Dendritic cell treated with granulocyte-macrophage colony-stimulating factor and Interleukin-4, amounts not matched to agents 40 ng/mL and 50 ng/mL, for 4 days (primary cell): ENCODE results near the gene FERD3L.

ENCODE experiments used
- H3K27ac Mint-ChIP-seq: one replicate; pipeline ENCODE4 v1.8.0; 2022; ENCODE audit warnings: mild to moderate bottlenecking, mixed read lengths
- H3K27me3 Mint-ChIP-seq: one replicate; pipeline ENCODE4 v1.8.0; 2022; ENCODE audit warnings: mild to moderate bottlenecking, mixed read lengths
- H3K36me3 Mint-ChIP-seq: one replicate; pipeline ENCODE4 v1.8.0; 2022; ENCODE audit warnings: low read depth, mixed read lengths
- H3K4me1 Mint-ChIP-seq: one replicate; pipeline ENCODE4 v1.8.0; 2022; ENCODE audit warnings: low read depth, mixed read lengths
- H3K4me3 Mint-ChIP-seq: one replicate; pipeline ENCODE4 v1.8.0; 2022; ENCODE audit warnings: mild to moderate bottlenecking, moderate library complexity, mixed read lengths
- H3K9me3 Mint-ChIP-seq: one replicate; pipeline ENCODE4 v1.8.0; 2022; ENCODE audit warnings: mixed read lengths
- intact Hi-C: fragments of 100-400 bp; cut with micrococcal nuclease; formaldehyde crosslinking; loops from one replicate; pipeline ENCODE4 v1.15.0; 2022

The FERD3L gene

DNA sequence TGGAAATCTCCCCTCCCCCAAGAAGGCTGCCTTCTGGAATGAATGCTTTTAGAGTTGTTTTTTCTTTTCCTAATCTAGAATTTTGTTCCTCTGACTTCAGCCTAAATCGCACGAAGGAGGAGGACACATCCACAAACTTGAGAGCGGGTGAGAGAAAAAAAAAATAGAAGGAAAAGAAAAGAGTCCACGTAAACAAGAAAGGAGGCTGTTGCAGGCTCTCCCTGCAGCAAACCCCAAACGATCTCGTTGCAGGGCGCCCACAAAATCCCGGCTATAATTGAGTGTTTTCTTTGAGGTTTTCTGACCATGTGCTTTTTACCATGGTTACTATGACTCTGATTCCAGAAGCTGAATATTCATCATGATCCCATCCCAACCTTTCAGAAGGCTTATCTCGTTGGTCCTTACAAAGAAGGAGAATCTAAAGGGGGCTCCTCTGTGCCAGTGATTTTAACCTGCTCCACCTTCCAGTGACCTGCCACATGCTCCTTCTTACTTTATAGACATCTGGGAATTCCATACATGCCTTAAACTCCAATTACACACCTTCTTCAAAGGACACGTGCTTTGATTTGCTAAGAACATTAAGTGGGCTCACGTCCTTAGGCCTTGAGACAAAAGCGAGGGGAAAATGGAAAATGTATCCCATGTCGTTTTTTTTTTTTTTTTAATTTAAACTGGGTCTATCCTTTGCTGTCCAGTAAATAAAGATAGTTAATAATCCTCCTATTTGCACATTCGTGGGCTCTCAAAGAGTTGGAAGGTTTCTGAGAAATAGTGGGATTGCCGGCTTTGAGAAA, 33.5 kb downstream of the FERD3L start:
- no peak overlapping the region for H3K4me3 Mint-ChIP-seq
- intact Hi-C loops = no loop called here
- H3K27me3 Mint-ChIP-seq = peaks cover 91% of the 10 kb centered on the region
- no peak overlapping the region for H3K27ac Mint-ChIP-seq
- no peaks in the 10 kb centered on the region for H3K9me3 Mint-ChIP-seq
- peaks cover 53% of the 10 kb centered on the region for H3K4me1 Mint-ChIP-seq
- no peaks in the 10 kb centered on the region for H3K36me3 Mint-ChIP-seq

DNA sequence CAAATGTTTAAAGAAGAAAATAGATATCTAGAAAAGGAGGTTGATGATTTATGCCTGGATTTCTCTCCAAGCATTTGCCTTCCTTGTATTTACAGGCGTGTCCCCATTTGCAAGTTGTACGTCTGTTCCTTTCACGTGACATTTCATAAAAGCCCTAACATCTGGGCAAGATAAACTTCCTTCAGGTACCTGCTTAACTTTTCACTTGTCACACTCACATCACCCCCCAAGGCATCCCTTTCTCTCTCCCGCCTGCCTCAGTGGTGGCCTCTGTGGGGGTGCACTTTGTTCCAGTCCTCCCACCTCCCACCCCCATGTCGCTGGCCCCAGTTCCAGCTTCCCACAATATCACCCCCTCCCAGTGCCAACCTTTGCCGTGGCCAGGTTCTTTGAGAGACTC, 34.4 kb downstream of the FERD3L start:
- intact Hi-C loops = no loop called here
- H3K4me3 Mint-ChIP-seq = no peak overlapping the region

DNA sequence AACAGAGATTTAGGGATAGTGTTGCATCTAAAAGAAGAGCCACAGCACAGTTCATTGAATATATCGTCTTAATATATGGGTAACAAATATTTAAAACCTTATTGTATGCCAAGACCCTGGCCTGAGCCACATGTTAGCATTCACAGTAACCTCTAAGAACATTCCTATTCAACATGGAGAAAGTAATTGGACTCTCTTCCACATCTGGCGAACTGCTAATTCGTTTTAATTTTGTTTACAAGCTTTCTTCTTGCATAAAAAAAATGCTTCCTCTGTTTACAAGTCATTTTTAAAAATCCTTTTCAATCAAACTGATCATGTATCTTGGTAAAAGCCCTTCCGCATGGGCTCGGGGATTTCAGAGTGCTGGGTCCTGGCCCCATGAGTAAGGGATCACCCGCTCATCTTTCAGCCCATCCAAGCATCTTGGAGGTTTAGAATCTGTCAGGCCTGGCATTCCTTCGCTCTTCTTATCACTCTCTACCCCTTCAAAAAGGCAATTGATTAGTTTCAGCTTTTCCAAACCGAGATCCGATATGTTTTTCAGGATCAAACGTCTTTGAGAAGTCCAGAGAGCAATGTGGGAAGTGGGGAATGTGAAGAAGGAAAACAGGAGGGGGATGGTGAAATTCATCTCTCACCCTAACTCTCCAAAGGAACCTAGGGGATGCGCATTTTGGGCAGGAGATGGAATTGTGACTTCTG, 35.0 kb downstream of the FERD3L start:
- Mint-ChIP-seq H3K27ac (no peak overlapping the region), H3K27me3 (peaks cover 93% of the 10 kb centered on the region), H3K36me3 (no peaks in the 10 kb centered on the region), H3K9me3 (no peaks in the 10 kb centered on the region), H3K4me3 (no peak overlapping the region), H3K4me1 (peaks cover 43% of the 10 kb centered on the region)
- intact Hi-C loops = no loop called here

More for the DNA sequence above, 34.4 kb downstream of the FERD3L start:
- H3K27ac Mint-ChIP-seq = no peak overlapping the region
- H3K36me3 Mint-ChIP-seq = no peaks in the 10 kb centered on the region
- no peaks in the 10 kb centered on the region for H3K9me3 Mint-ChIP-seq
- peaks cover 44% of the 10 kb centered on the region for H3K4me1 Mint-ChIP-seq
- peaks cover 91% of the 10 kb centered on the region for H3K27me3 Mint-ChIP-seq

DNA sequence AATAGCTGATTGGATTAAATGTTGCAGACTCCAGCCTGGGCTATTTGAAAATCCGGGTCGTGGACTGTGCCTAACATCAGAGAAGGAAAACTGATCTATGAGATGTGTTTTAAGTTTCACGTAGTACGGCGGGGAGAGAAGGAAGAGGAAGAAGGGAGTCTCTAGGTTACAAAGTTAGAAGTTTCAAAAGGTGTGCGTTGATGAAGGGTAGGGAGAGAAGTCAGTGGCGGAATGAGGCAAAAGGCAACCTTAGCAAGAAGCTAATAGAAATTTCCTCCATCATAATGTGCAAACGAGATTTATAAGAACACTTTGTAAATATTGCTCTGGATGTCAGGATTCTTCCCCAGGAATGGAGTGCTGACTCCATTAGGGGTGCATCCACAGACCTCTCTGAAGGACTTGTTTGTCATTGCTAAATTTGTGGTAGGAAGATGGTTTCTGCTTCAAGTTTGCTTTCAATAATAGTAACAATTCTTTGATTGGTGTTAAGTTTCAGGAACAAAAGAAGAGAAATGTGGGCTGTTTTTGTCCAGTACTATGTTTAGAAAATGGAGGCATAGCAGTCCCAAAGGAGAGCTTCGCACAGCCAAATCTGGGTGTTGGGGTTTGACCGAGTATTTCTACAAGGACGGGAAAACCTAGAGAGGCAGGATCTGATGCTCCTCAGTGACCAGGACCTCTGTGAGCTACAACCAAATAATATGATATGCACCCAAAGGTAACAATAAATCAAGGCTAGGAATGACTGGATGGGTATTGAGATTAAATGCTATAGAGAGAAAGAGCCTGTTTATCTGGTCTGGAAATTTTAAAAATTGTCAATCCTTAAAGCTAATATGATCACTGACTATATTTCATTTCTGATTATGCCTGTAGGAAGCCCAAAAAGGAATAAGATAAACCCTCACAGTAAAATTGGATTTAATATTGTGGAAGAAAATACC, 35.9 kb downstream of the FERD3L start:
- H3K4me1 Mint-ChIP-seq = peaks cover 43% of the 10 kb centered on the region
- no peak overlapping the region for H3K4me3 Mint-ChIP-seq
- peaks cover 95% of the 10 kb centered on the region for H3K27me3 Mint-ChIP-seq
- no peak overlapping the region for H3K27ac Mint-ChIP-seq
- H3K36me3 Mint-ChIP-seq = no peaks in the 10 kb centered on the region
- no peaks in the 10 kb centered on the region for H3K9me3 Mint-ChIP-seq
- intact Hi-C loops = loop anchor here (10.0 kb wide), 1 partner anchor 764 kb away; no protein-coding TSS in a partner anchor

DNA sequence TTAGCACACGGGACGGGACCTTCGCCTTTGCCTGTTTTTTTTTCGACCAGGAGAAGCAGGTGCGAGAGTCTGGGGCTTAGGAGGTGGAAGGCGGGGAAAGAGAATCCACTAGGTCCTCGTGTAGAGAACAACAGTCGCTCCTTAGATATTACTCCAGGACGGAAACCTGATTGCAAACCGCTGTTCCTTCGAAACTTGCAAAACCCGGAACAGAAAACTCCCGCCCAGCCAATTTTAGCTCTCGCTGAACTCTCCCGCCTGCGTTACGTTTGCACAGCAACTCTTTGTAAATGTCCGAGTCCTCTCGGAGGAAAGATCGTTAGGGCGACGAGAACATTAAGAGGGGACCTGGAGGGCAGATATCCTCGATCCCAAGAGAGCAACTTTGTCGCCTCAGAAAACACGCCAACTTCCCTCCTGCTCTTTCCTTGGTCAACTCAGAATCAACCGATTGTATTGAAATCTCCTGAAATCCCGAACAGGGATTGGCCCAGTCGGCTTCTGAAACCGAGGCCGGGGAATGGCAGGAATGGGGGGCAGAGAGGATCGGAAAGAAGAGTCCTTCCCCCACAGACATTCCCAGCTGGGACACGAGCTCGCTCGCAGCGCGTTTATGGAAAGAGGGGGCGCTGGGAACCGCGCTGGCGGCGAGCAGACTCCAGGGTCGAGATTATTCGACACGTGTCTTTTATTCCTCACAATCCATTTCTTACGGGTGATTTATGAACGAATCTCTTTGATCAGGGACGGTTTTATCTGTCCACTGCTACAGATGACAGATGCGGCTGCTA, 37.7 kb downstream of the FERD3L start:
- Mint-ChIP-seq H3K9me3 (no peaks in the 10 kb centered on the region), H3K27me3 (peaks cover 95% of the 10 kb centered on the region), H3K27ac (no peak overlapping the region), H3K36me3 (no peaks in the 10 kb centered on the region), H3K4me1 (peaks cover 43% of the 10 kb centered on the region), H3K4me3 (peak overlapping the region; percentile 75)
- intact Hi-C loops = loop anchor here (10.0 kb wide), 1 partner anchor 763 kb away; no protein-coding TSS in a partner anchor

DNA sequence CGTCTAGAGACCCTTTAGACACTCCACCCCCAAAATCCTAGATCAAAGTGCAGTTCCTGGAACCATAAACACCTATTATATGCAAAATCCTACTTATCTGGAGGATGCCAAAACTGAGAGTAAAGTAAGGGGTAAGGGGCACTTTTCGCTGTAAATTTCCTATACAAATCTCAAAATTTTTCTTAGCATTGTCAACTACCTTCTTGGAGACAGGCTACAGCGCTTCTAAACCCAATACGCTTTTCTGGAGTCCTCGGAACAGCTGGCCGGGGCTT, 38.2 kb downstream of the FERD3L start:
- Mint-ChIP-seq H3K27ac (no peak overlapping the region), H3K36me3 (no peaks in the 10 kb centered on the region), H3K4me1 (peaks cover 40% of the 10 kb centered on the region), H3K4me3 (peak overlapping the region; percentile 44), H3K9me3 (no peaks in the 10 kb centered on the region), H3K27me3 (peaks cover 91% of the 10 kb centered on the region)
- intact Hi-C loops = loop anchor here (10.0 kb wide), 1 partner anchor 762 kb away; no protein-coding TSS in a partner anchor

DNA sequence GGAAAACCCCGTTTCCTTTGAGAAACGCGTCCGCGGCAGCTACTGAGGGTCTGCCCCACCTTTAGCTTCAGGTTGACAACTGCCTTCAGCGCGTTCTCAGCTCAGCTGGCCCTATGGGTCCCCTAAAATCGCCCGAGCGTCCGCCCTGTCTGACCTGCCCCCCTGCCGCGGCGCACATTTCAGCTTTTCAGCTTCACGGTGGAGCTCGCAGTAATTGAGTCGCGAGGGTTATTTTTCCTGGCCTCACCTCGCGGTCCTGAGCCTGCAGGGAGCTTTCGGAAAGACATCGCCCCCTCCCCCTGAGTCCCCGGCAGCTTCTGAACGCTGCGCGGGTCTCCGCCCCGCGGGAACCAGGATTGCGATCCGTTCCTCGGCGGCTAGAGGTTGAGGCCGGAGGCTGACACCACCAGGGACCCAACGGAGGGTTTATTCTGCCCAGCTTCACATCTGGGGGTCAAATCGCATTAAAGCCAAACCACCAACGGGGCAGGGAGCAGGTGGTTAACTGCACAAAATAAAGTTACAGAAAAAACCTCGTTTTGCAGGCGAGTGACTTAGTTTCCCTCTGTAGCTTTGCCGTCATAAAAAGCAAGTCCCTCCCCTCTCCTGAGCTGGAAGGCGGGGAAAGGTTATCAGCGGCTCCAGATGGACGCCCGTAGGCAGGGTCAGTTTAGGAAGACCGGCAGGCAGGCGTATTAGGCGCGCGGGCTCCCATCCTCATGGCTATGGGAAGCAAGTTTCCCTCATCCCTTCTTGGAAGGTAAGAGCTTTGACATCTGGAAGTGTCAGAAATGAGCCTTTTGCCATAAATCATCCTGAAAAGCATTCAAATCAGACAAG, 38.8 kb downstream of the FERD3L start:
- H3K4me1 Mint-ChIP-seq = peaks cover 35% of the 10 kb centered on the region
- H3K9me3 Mint-ChIP-seq = no peaks in the 10 kb centered on the region
- no peaks in the 10 kb centered on the region for H3K36me3 Mint-ChIP-seq
- intact Hi-C loops = loop anchor here (10.0 kb wide), 1 partner anchor 762 kb away; no protein-coding TSS in a partner anchor
- H3K4me3 Mint-ChIP-seq = no peak overlapping the region
- no peak overlapping the region for H3K27ac Mint-ChIP-seq
- peaks cover 90% of the 10 kb centered on the region for H3K27me3 Mint-ChIP-seq

DNA sequence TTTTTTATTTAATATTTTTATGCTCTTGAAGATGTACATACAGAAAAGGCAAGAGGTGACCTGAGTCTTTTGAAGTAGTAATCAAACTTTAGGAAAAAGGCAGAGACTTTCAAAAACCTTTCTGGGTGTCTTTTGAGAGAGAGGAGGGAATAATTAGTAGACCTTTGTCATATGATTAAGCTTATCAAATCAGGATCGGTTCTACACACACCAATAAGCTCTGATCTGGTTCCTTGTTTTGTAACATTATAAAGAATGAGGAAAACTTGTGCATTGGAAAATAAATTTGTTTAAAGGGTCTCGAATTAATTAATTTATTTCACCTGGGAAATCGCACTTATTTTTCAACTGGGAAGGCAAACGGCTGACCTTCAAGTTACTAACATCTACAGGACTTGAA, 39.7 kb downstream of the FERD3L start:
- no peaks in the 10 kb centered on the region for H3K9me3 Mint-ChIP-seq
- H3K4me1 Mint-ChIP-seq = peaks cover 27% of the 10 kb centered on the region
- H3K27ac Mint-ChIP-seq = no peak overlapping the region
- intact Hi-C loops = loop anchor here (10.0 kb wide), 1 partner anchor 761 kb away; no protein-coding TSS in a partner anchor
- H3K27me3 Mint-ChIP-seq = peaks cover 90% of the 10 kb centered on the region
- no peaks in the 10 kb centered on the region for H3K36me3 Mint-ChIP-seq
- no peak overlapping the region for H3K4me3 Mint-ChIP-seq

DNA sequence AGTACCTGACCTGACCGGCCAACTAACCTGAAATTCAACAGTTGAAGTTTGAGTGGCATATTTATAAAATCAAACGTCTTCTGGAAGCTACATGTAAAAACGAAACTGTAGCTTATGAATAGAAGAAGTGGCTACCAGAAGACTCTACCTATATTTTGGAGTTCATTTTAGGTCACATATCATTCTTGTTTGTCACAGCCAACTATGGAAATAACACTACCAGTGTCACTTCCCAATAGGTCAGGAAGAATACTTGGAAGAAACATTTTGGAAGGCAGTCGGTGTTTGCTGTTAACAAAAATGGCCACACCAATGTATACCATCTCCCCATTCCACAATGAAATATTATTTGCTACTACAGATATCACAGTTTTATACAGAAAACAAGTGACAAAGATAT, 40.4 kb downstream of the FERD3L start:
- Mint-ChIP-seq H3K27ac (no peak overlapping the region), H3K36me3 (no peaks in the 10 kb centered on the region), H3K4me1 (peaks cover 23% of the 10 kb centered on the region), H3K9me3 (no peaks in the 10 kb centered on the region), H3K4me3 (no peak overlapping the region), H3K27me3 (peaks cover 87% of the 10 kb centered on the region)
- intact Hi-C loops = loop anchor here (10.0 kb wide), 1 partner anchor 760 kb away; no protein-coding TSS in a partner anchor

DNA sequence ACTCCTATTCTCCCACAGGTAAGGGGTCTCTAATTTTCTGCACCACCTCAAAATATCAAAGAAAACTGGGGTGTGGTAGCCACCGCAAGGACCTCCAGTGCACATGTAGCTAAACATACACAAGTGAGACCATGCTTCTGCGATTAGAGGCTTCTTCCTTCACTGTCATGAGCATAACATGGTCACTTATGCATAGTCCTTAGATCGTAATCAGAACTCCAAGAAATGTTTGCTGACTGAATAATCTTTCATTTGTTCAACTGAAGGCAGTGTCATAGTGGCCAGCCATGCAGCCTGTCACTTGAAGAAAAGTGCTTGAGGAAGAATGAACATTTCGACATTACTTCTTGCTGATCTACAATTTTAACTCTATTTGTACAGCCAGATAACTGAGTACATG, 42.3 kb downstream of the FERD3L start:
- Mint-ChIP-seq H3K4me3 (no peak overlapping the region), H3K27ac (no peak overlapping the region), H3K4me1 (peaks cover 10% of the 10 kb centered on the region), H3K27me3 (peaks cover 75% of the 10 kb centered on the region), H3K9me3 (no peaks in the 10 kb centered on the region), H3K36me3 (no peaks in the 10 kb centered on the region)
- intact Hi-C loops = loop anchor here (10.0 kb wide), 1 partner anchor 758 kb away; no protein-coding TSS in a partner anchor

DNA sequence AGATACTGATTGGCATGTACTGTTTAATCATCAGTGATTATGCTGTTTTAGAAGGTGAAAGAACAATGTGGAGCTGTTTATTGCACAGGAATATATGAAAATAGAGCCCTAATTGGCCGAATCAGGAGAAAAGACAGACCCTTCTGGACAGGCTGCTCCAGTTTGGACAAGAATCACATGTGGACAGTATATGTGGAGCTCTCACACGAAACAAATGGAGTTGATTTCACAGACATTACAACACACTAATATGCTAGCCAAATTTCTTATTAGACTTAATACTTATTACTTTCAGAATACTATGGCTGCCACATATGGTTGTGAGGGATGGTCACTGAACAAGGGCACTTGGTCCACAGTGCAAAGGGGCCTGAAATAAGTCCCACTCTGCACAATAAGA, 43.3 kb downstream of the FERD3L start:
- Mint-ChIP-seq H3K27ac (no peak overlapping the region), H3K27me3 (peaks cover 69% of the 10 kb centered on the region), H3K36me3 (no peaks in the 10 kb centered on the region), H3K9me3 (no peaks in the 10 kb centered on the region), H3K4me1 (peaks cover under 1% of the 10 kb centered on the region), H3K4me3 (no peak overlapping the region)
- intact Hi-C loops = loop anchor here (10.0 kb wide), 1 partner anchor 757 kb away; no protein-coding TSS in a partner anchor

DNA sequence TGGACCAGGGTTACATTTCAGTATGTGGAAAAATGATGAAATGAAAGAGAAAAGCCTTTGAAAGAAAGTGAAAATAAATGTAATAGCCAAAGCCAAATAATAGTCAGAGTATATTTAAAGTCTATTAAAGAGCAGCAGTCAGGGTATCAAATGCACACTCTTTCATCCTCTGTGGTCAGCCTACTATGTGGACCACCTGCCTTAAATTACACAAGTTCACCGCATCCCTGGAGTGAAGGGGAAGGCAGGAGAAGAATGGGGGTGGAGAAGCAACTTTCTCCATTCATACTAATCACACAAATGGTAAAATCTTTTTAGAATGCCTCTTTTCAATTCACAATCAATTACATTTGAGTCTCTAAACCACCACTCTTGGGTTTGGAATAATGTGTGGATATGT, 43.7 kb downstream of the FERD3L start:
- Mint-ChIP-seq H3K4me3 (no peak overlapping the region), H3K36me3 (no peaks in the 10 kb centered on the region), H3K27me3 (peaks cover 65% of the 10 kb centered on the region), H3K27ac (no peak overlapping the region), H3K9me3 (no peaks in the 10 kb centered on the region), H3K4me1 (no peaks in the 10 kb centered on the region)
- intact Hi-C loops = loop anchor here (10.0 kb wide), 1 partner anchor 757 kb away; no protein-coding TSS in a partner anchor
